ENCODE data around the gene ERC1.
"Not testable (repeated sequence)": the region's sequence is repeated elsewhere in the genome, so short reads cannot be mapped to it uniquely, and the experiment has no call there.

ERC1 gene

DNA sequence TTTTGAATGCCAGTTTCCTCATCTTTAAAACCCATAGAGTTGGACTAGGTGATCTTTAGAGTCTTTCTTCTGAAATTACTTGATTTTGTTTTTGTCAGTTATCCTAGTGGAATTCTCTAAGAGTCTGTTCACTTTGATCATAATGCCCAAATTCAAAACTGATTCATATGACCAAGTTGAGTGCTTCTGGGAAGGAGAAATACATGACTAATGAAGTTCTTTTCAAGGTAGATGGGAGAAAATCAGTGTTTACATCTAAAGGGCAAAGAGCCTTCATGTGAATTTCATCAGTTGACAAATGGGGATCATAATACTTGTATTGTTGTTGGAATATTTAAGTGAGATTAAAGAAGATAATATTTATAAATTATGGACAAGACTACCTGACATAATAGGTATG, 53.2 kb downstream of the ERC1 start:
- H3K9ac ChIP-seq (ENCODE audit: low read depth, low read length), result no peak overlapping the region
- no peaks in the 10 kb centered on the region for H3K9me3 ChIP-seq (ENCODE audit: control insufficient read depth, insufficient read depth, low read length)
- peaks cover 3% of the 10 kb centered on the region for H3K36me3 ChIP-seq (ENCODE audit: control insufficient read depth, insufficient read depth, low read length)
- no peaks in the 10 kb centered on the region for H3K27me3 ChIP-seq (ENCODE audit: control insufficient read depth, insufficient read depth, low read length)
- H3K4me1 ChIP-seq (ENCODE audit: control insufficient read depth, insufficient read depth, low read length), result peaks cover 18% of the 10 kb centered on the region
- H3K4me3 ChIP-seq (ENCODE audit: low read depth, low read length), result no peak overlapping the region

- no peaks in the 10 kb centered on the region for H3K27me3 ChIP-seq (ENCODE audit: control insufficient read depth, insufficient read depth, low read length)
- H3K9me3 ChIP-seq (ENCODE audit: control insufficient read depth, insufficient read depth, low read length), result no peaks in the 10 kb centered on the region
Measured at GRCh38 chr12:1044696-1045095, 53.7 kb downstream of the ERC1 start.

GRCh38 chr12:1046727-1047126, 55.7 kb downstream of the ERC1 start:
- Histone ChIP-seq H3K4me3 (ENCODE audit: low read depth, low read length) (no peak overlapping the region), H3K9ac (ENCODE audit: low read depth, low read length) (no peak overlapping the region)

More at GRCh38 chr12:1044696-1045095, 53.7 kb downstream of the ERC1 start:
- H3K36me3 ChIP-seq (ENCODE audit: control insufficient read depth, insufficient read depth, low read length), result peaks cover 3% of the 10 kb centered on the region
- H3K9ac ChIP-seq (ENCODE audit: low read depth, low read length), result no peak overlapping the region
- peaks cover 21% of the 10 kb centered on the region for H3K4me1 ChIP-seq (ENCODE audit: control insufficient read depth, insufficient read depth, low read length)
- H3K4me3 ChIP-seq (ENCODE audit: low read depth, low read length), result no peak overlapping the region

DNA sequence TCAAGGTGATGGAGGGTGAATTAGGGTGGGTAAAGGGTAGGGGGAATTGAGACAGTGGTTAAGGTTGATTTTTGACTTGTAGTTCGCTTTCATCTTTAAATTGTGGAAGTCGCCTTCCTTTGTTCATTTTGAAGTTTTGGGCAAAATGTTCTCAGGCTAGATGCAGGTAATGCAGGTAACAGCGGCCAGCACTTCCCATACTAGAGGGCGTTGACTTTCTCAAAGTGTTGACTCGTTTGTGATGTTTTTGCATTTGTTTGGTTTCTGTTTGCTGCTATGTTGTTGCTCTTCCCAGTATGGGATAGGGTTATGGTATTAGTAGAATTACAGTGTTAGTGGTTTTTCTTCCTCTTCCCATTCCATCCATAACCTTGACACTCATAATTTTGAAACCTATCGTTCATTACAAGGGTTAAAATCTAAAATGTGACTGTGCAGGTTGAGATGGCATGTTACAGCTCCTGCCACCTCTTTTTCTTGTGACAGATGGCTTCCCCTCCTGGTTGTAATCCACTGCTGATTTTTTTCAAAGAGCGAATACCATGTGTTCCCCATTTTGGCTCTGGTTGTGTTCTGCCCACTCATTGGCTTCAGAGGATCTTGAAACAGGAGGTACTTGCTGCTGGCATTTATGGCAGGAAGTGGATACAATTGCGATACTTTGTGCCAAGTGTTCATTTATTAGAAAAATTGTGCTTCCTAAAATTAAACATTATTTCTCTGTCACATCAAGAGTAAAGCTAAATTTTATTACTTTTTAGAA, 57.1 kb downstream of the ERC1 start:
- no peak overlapping the region for H3K9ac ChIP-seq (ENCODE audit: low read depth, low read length)
- no peaks in the 10 kb centered on the region for H3K27me3 ChIP-seq (ENCODE audit: control insufficient read depth, insufficient read depth, low read length)
- H3K36me3 ChIP-seq (ENCODE audit: control insufficient read depth, insufficient read depth, low read length), result no peaks in the 10 kb centered on the region
- H3K4me3 ChIP-seq (ENCODE audit: low read depth, low read length), result no peak overlapping the region
- H3K9me3 ChIP-seq (ENCODE audit: control insufficient read depth, insufficient read depth, low read length), result no peaks in the 10 kb centered on the region
- peaks cover 22% of the 10 kb centered on the region for H3K4me1 ChIP-seq (ENCODE audit: control insufficient read depth, insufficient read depth, low read length)

More at GRCh38 chr12:1046727-1047126, 55.7 kb downstream of the ERC1 start:
- Histone ChIP-seq H3K36me3 (ENCODE audit: control insufficient read depth, insufficient read depth, low read length) (peaks cover 3% of the 10 kb centered on the region), H3K27me3 (ENCODE audit: control insufficient read depth, insufficient read depth, low read length) (no peaks in the 10 kb centered on the region), H3K4me1 (ENCODE audit: control insufficient read depth, insufficient read depth, low read length) (peaks cover 21% of the 10 kb centered on the region), H3K9me3 (ENCODE audit: control insufficient read depth, insufficient read depth, low read length) (no peaks in the 10 kb centered on the region)

GRCh38 chr12:1050059-1050707, 59.2 kb downstream of the ERC1 start:
- no peak overlapping the region for H3K9ac ChIP-seq (ENCODE audit: low read depth, low read length)
- H3K4me1 ChIP-seq (ENCODE audit: control insufficient read depth, insufficient read depth, low read length), result peaks cover 34% of the 10 kb centered on the region

GRCh38 chr12:1051672-1052071, 60.6 kb downstream of the ERC1 start:
- H3K36me3 ChIP-seq (ENCODE audit: control insufficient read depth, insufficient read depth, low read length); H3K27me3 ChIP-seq (ENCODE audit: control insufficient read depth, insufficient read depth, low read length); H3K9ac ChIP-seq (ENCODE audit: low read depth, low read length); H3K9me3 ChIP-seq (ENCODE audit: control insufficient read depth, insufficient read depth, low read length); H3K4me3 ChIP-seq (ENCODE audit: low read depth, low read length): not testable (repeated sequence)
- H3K4me1 ChIP-seq (ENCODE audit: control insufficient read depth, insufficient read depth, low read length), result peaks cover 44% of the 10 kb centered on the region

More at GRCh38 chr12:1050059-1050707, 59.2 kb downstream of the ERC1 start:
- H3K9me3 ChIP-seq (ENCODE audit: control insufficient read depth, insufficient read depth, low read length), result no peaks in the 10 kb centered on the region
- no peaks in the 10 kb centered on the region for H3K27me3 ChIP-seq (ENCODE audit: control insufficient read depth, insufficient read depth, low read length)
- no peaks in the 10 kb centered on the region for H3K36me3 ChIP-seq (ENCODE audit: control insufficient read depth, insufficient read depth, low read length)
- H3K4me3 ChIP-seq (ENCODE audit: low read depth, low read length), result no peak overlapping the region

- Histone ChIP-seq H3K4me3 (ENCODE audit: low read depth, low read length) (no peak overlapping the region), H3K9me3 (ENCODE audit: control insufficient read depth, insufficient read depth, low read length) (no peaks in the 10 kb centered on the region), H3K27me3 (ENCODE audit: control insufficient read depth, insufficient read depth, low read length) (no peaks in the 10 kb centered on the region), H3K9ac (ENCODE audit: low read depth, low read length) (no peak overlapping the region), H3K36me3 (ENCODE audit: control insufficient read depth, insufficient read depth, low read length) (no peaks in the 10 kb centered on the region), H3K4me1 (ENCODE audit: control insufficient read depth, insufficient read depth, low read length) (peaks cover 43% of the 10 kb centered on the region)
Measured at GRCh38 chr12:1053690-1054089, 62.7 kb downstream of the ERC1 start.

DNA sequence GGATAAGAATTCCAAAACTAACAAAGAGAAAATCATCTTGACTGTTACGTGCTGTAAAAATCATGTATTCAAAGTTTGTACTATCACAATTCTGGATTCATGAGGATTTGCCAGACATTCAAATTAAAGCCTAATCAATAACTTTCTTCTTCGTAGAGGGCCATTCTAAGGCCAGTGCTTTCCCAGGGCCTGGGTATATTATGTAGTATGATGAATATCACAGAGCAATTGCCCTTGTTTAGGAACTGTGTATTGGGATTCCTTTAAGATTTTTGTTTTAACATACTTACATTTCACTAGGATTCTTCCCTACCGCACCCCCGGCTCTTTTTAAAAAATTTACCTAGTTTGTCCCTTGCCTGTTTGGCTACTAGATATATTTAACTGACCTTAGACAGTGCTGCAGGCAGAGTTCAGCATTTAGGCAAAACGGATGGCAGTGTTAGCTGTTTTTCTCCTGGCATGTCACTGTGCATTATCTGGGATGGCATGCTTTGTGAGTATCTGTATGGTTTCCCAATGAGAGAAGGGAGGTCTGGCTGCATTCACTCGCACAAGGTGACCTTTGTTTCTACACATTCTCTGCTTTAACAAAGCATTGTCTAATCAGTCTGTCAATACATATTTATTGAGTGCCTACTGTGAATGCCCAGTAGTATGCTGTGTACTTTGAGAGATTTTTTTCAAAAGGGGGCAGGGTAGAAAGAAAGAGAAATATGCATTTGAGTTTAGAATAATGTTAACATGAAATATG, 63.3 kb downstream of the ERC1 start:
- H3K27me3 ChIP-seq (ENCODE audit: control insufficient read depth, insufficient read depth, low read length), result no peaks in the 10 kb centered on the region
- no peak overlapping the region for H3K9ac ChIP-seq (ENCODE audit: low read depth, low read length)
- H3K4me3 ChIP-seq (ENCODE audit: low read depth, low read length), result no peak overlapping the region
- H3K9me3 ChIP-seq (ENCODE audit: control insufficient read depth, insufficient read depth, low read length), result no peaks in the 10 kb centered on the region
- no peaks in the 10 kb centered on the region for H3K36me3 ChIP-seq (ENCODE audit: control insufficient read depth, insufficient read depth, low read length)
- peaks cover 37% of the 10 kb centered on the region for H3K4me1 ChIP-seq (ENCODE audit: control insufficient read depth, insufficient read depth, low read length)

DNA sequence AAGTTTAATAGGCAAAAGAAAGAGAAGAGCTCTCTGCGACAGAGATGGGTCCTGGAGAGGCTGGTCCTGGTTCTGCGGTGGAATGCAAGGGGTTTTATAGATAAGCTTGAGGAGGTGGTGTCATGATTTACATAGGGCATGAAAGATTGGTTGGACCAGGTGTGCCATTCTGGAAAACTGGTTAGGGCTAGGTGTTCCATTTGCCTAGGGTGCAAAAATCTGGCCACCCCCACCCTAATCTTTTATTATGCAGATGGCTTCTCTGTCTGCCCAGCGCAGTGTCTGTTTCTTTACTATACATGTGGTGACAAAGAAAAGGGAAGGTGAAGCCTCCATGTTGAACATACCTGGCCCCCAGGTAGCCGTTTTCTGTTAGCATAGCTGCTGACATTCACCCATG, 65.4 kb downstream of the ERC1 start:
- H3K4me1 ChIP-seq (ENCODE audit: control insufficient read depth, insufficient read depth, low read length), result peaks cover 35% of the 10 kb centered on the region
- no peak overlapping the region for H3K9ac ChIP-seq (ENCODE audit: low read depth, low read length)
- H3K36me3 ChIP-seq (ENCODE audit: control insufficient read depth, insufficient read depth, low read length), result no peaks in the 10 kb centered on the region
- H3K9me3 ChIP-seq (ENCODE audit: control insufficient read depth, insufficient read depth, low read length), result no peaks in the 10 kb centered on the region
- H3K27me3 ChIP-seq (ENCODE audit: control insufficient read depth, insufficient read depth, low read length), result no peaks in the 10 kb centered on the region
- H3K4me3 ChIP-seq (ENCODE audit: low read depth, low read length), result no peak overlapping the region

GRCh38 chr12:1058423-1058822, 67.4 kb downstream of the ERC1 start:
- H3K9ac ChIP-seq (ENCODE audit: low read depth, low read length), result no peak overlapping the region
- no peaks in the 10 kb centered on the region for H3K36me3 ChIP-seq (ENCODE audit: control insufficient read depth, insufficient read depth, low read length)
- H3K4me3 ChIP-seq (ENCODE audit: low read depth, low read length), result no peak overlapping the region
- no peaks in the 10 kb centered on the region for H3K27me3 ChIP-seq (ENCODE audit: control insufficient read depth, insufficient read depth, low read length)
- H3K9me3 ChIP-seq (ENCODE audit: control insufficient read depth, insufficient read depth, low read length), result no peaks in the 10 kb centered on the region
- H3K4me1 ChIP-seq (ENCODE audit: control insufficient read depth, insufficient read depth, low read length), result peaks cover 31% of the 10 kb centered on the region

DNA sequence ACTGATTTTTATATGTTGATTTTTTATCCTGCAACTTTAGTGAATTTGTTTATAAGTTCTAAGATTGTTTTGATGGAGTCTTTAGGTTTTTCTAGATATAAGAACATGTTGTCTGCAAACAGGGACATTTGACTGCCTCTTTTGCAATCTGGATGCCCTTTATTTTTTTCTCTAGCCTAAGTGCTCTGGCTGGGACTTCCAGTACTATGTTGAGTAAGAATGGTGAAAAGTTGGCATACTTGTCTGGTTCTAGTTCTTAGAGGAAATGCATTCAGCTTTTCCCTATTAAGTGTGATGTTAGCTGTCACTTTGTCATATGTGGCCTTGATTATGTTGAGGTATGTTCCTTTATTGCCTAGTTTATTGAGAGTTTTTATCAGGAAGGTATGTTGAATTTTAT, 68.1 kb downstream of the ERC1 start:
- H3K36me3 ChIP-seq (ENCODE audit: control insufficient read depth, insufficient read depth, low read length), result peaks cover 3% of the 10 kb centered on the region
- no peaks in the 10 kb centered on the region for H3K9me3 ChIP-seq (ENCODE audit: control insufficient read depth, insufficient read depth, low read length)
- no peak overlapping the region for H3K4me3 ChIP-seq (ENCODE audit: low read depth, low read length)
- H3K4me1 ChIP-seq (ENCODE audit: control insufficient read depth, insufficient read depth, low read length), result peaks cover 23% of the 10 kb centered on the region
- no peaks in the 10 kb centered on the region for H3K27me3 ChIP-seq (ENCODE audit: control insufficient read depth, insufficient read depth, low read length)
- H3K9ac ChIP-seq (ENCODE audit: low read depth, low read length), result no peak overlapping the region

Data from iPS-15b (cell line).